ENCODE results near the gene DENND5B.
"Not testable (repeated sequence)": the region's sequence is repeated elsewhere in the genome, so short reads cannot be mapped to it uniquely, and the experiment has no call there.

DENND5B gene

GRCh38 chr12:31465002-31465401 is 125.9 kb downstream of the DENND5B start:
- no peak for DNase-seq

DNA sequence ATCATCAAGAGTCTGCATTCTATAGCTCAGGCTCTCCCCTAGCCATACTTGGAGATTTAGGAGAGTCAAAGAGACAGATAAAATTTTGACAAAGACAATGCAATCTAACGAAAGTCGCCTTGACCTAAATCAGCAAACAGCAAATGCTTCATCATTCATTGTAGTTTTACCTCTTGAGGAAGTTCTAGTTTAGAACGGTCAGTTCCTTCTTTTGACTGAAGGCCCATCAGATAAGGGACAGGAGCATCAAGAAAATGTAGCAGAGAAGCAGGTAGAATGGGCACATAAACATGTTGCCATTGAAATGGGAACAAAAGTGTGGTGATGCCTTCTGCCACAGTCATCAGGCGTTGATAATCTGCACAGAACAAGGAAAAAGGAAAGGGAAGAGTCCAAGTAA is 130.9 kb downstream of the DENND5B start:
- DNase-seq, result no peak

DNA sequence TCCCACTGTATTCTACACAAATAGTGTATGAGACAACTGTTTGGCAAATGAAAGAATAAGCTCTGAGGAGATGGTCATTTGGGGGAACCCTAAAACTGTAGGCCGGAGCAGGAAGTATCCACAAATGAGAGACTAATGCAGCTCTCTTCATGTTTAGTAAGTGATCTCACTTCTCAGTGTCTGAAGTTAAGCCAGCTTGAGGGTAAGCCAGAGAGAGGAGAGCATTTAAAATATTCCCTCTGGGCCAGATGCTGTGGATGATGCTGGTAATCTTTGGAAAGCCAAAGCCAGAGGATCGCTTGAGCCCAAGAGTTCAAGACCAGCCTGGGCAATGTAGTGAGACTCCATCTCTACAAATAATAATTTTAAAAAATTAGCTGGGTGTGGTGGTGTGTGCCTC is 134.4 kb downstream of the DENND5B start:
- no peak for DNase-seq

GRCh38 chr12:31444736-31445135 is 146.2 kb downstream of the DENND5B start:
- DNase-seq, result no peak

GRCh38 chr12:31440586-31440985 is 150.3 kb downstream of the DENND5B start:
- DNase-seq, result no peak

GRCh38 chr12:31440134-31440533 is 150.8 kb downstream of the DENND5B start:
- DNase-seq, result no peak

DNA sequence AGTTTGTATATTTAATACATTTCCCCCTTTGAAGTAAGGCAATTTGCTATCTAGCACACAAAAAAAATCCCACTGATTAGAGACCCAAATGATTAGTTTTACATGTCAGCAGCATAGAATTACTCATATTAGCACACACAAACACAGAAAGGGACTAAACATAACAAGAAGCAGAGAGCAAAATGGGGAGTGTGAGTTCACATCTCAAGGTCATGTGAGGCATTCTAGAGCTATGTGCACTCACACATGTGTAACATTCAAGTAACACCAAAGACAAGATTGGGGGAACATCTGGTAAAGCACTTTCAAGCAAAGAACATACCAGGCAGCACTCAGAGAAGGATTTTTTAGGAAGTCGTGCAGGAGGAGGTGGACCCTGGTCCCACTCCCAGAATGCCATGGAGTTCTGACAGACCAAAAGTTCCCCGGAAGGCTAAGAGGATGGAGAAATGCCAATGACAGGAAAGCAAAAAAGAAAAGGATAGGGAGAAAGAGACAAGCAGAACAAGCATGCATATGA is 159.2 kb downstream of the DENND5B start:
- no peak for DNase-seq

DNA sequence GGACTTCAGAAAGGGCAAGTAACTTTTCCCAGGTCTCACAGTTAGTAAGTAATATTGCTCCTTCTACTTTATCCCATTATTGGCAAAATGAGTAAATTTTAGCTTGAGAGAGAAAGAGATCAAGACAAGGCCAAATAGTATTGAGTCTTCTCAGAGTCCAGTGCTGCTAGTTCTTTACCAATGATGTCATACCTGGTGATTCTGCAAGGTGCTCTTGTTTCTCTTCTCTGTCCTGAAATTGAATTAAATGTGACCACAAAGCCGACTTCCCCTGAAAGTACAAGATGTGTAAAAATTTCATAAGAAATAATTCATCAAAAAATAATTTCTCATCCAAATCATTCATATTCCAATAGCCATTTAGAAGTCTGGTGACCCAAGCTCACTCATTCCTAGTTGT is 167.5 kb downstream of the DENND5B start:
- no peak for DNase-seq

GRCh38 chr12:31412292-31412801 is 178.6 kb downstream of the DENND5B start:
- DNase-seq, result no peak

DNA sequence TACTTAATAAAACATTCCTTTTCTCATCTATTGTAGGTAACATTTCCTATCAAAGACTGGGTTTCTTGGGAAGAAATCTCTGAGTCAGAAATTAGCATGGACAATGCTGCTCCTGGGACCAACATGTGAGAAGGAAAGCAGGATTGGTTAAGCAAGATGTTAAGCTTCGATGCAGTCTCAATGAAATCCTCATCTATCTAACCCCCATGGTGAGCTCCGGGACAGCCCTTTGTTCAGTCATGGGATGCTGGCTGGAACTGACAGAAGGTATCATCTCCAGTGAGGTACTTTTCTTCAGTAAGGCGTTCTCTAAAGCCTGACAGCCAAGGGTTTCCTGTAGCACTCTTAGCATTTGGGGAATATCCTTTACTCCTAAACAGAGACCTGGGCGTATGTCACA is 182.2 kb downstream of the DENND5B start:
- no peak for DNase-seq

- no peak for DNase-seq
Measured at GRCh38 chr12:31407562-31407961, 183.4 kb downstream of the DENND5B start.

DNA sequence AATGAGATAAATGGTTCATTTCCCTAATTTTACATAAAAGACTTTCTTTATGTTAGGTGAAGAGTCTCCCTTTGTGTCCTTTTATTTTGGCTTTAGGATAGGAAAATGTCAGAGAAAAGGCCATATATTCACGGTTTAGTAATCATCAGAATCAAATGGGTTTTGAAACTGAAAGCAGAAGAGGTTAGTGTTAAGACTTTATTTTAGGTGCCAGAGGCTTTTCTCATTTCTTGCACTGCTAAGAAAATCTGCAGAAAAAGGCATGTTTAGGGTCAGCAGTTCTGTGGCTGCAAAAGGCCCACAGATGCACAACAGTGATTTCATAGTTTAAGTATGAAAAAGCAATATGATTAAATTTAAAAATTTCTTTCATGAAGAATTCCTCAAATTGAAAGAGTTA is 184.6 kb downstream of the DENND5B start:
- DNase-seq, result no peak

DNA sequence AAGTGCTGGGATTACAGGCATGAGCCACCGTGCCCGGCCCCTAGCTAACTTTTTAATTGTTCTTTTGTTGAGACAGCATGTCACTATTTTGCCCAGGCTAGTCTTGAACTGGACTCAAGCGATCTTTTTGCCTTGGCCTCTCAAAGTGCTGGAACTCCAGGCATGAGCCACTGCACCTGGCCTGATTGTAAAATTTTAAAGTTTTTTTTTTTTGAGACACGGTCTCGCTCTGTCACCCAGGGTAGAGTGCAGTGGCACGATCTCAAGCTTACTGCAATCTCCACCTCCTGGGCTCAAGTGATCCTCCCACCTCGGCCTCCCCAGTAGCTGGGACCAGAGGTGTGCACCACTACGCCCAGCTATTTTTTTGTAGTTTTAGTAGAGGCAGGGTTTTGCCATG is 185.9 kb downstream of the DENND5B start:
- no peak for DNase-seq

GRCh38 chr12:31403099-31403607 is 187.8 kb downstream of the DENND5B start:
- peak; percentile 73 for DNase-seq

- DNase-seq, result peak; percentile 68
Measured at GRCh38 chr12:31393004-31393550, 197.9 kb downstream of the DENND5B start.

- DNase-seq, result no peak
Measured at GRCh38 chr12:31390991-31391390, 199.9 kb downstream of the DENND5B start.

DNA sequence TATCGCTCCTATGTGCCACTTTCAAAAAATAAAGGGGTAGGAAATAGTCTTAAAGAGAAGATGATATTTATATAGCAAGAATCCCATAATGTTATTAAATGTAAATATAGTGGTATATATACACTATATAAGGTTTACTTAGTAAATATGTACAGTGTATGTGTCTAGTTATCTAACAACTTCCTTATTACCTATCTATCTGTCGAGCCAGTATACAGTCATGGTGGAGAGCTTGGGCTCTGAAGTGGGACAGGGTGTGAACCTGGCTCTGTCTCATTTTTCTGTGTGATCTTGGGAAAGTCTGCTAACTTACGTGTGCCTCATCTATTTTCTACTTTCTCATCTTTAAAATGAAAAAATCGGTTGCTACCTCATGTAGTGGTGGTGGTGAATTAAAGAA is 202.2 kb downstream of the DENND5B start:
- DNase-seq, result no peak

DNA sequence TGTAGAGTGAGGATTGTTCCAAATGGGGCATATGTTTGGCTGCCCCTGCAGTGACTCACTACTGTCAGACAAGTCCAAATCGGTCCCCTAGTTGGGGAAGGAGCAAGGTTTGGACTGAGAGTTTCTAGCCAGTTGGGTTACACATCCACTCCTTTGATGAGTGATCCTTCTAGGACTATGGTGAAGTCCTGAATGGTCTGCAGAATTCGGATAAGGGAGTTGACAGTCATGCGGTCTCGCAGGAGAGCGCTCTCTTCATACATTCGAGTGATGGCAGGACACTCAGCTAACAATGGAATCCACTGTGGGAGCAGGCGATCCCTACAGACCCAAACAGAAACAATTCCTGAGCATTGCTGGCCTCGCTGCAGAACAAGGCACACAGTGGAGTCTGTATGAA is 203.5 kb downstream of the DENND5B start:
- DNase-seq, result peak; percentile 38

- DNase-seq, result no peak
Measured at GRCh38 chr12:31387011-31387410, 203.9 kb downstream of the DENND5B start.

GRCh38 chr12:31386364-31386777 is 204.6 kb downstream of the DENND5B start:
- no peak for DNase-seq

GRCh38 chr12:31377210-31377609 is 213.7 kb downstream of the DENND5B start:
- not testable (repeated sequence) for DNase-seq

DNA sequence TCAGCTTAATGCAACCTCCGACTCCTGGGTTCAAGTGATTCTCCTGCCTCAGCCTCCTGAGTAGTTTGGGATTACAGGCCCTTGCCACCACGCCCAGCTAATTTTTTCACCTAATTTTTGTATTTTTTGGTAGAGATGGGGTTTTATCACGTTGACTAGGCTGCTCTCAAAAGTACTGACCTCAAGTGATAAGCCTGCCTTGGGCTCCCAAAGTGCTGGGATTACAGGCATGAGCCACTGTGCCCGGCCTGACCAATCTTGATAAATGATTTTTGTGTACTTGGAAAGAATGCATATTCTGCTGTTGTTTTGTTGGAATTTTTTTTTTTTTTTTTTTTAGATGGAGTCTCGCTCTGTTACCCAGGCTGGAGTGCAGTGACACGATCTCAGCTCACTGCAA is 215.5 kb downstream of the DENND5B start:
- DNase-seq, result not testable (repeated sequence)

GRCh38 chr12:31371256-31371620 is 219.7 kb downstream of the DENND5B start:
- DNase-seq, result no peak

DNA sequence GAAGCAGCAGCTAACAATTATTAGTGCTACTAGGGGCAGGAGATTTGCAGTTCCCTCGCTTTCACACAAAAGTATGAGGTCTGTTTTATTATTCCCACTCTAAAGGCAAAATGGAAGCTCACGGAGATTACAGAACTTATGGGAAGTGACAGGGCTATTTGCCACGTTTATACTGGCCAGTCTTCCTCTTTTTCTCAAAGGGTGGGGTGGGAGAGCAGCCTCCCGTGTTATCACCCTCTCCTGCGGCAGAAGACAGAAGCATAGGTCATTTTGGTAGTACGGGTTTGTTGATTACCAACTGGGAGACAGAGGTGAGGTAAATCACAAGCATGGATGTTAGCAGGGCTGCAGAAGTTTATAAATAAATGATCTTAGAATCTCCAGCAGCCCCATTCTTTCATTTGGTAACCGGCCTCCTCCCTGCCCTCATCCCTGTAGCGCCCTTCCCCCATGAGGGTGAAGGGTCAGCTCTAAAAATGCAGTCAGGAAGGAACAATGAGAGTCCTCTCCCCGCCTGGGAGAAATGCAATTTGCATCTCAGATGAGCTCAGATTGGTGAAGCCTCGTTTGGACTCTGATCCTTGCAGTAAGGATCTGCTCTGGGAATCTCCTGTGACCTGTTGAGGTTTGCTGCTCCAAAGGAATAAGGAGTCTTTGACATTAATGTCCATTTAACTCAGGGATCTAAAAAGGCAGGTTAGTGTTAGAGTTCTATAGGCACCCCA is 220.2 kb downstream of the DENND5B start:
- no peak for DNase-seq
